WTC11 (cell line): Measurements from ENCODE around the gene SLC2A9.

Experiments used
- CTCF ChIP-seq: fragments of 200-600 bp; IDR thresholded peaks from 2 replicates; pipeline ENCODE4 v1.8.0; 2022; ENCODE audit warnings: antibody characterized with exemption
- ETV6 ChIP-seq: sonication (generic); formaldehyde crosslinking; IDR thresholded peaks from 2 replicates; pipeline ENCODE4 v1.8.1; 2022; ENCODE audit warnings: mild to moderate bottlenecking, missing genetic modification reagents
- HMGXB4 ChIP-seq: sonication (generic); formaldehyde crosslinking; IDR thresholded peaks from 2 replicates; pipeline ENCODE4 v1.8.1; 2023; ENCODE audit warnings: mild to moderate bottlenecking, moderate library complexity, missing genetic modification reagents

GRCh38 chr4:9901257-9901656, 120.0 kb downstream of the SLC2A9 start:
- TF ChIP-seq CTCF = no peak
- TF ChIP-seq ETV6 (CRISPR knock-in tag) = no peak
- no peak for TF ChIP-seq HMGXB4
